H9 (cell line): ENCODE measurements around the gene ABCG4. TPM values are rescaled to one million over a fixed set of nuclear protein-coding genes. Genes with fewer than 3 reads are reported as not detected.
"Not testable (repeated sequence)": the region's sequence is repeated elsewhere in the genome, so short reads cannot be mapped to it uniquely, and the experiment has no call there.

Source experiments
- DNase-seq: peaks from one replicate; pipeline ENCODE4 v3.0.0-alpha.2; 2017
- H2AFZ ChIP-seq: one replicate; pipeline ENCODE4 v1.6.1; 2013; ENCODE audit warnings: mild to moderate bottlenecking, low read length, control low read depth, moderate library complexity
- H2AK5ac ChIP-seq: 2 replicates; pipeline ENCODE4 v1.6.1; 2013; ENCODE audit warnings: low read length, control low read depth, mixed read lengths; ENCODE audit not compliant: insufficient read length
- H2BK120ac ChIP-seq: one replicate; pipeline ENCODE4 v1.6.1; 2013; ENCODE audit warnings: low read depth, mild to moderate bottlenecking, low read length, control low read depth, inconsistent platforms; ENCODE audit not compliant: poor library complexity, severe bottlenecking
- H2BK12ac ChIP-seq: 2 replicates; pipeline ENCODE4 v1.6.1; 2013; ENCODE audit warnings: low read length, control low read depth, mixed read lengths, low read depth; ENCODE audit not compliant: insufficient read length
- H2BK15ac ChIP-seq: 2 replicates; pipeline ENCODE4 v1.6.1; 2013; ENCODE audit warnings: low read depth, low read length, control low read depth
- H2BK20ac ChIP-seq: one replicate; pipeline ENCODE4 v1.6.1; 2013; ENCODE audit warnings: low read depth, mild to moderate bottlenecking, low read length, control low read depth, inconsistent platforms; ENCODE audit not compliant: poor library complexity, severe bottlenecking
- H2BK5ac ChIP-seq: 2 replicates; pipeline ENCODE4 v1.6.1; 2013; ENCODE audit warnings: low read length, control low read depth, mixed read lengths; ENCODE audit not compliant: insufficient read length
- H3K14ac ChIP-seq: 2 replicates; pipeline ENCODE4 v1.6.1; 2013; ENCODE audit warnings: low read length, control low read depth; ENCODE audit not compliant: insufficient read depth
- H3K18ac ChIP-seq: 2 replicates; pipeline ENCODE4 v1.6.1; 2013; ENCODE audit warnings: low read depth, mild to moderate bottlenecking, mixed read lengths, low read length, control low read depth; ENCODE audit not compliant: insufficient read length
- H3K23ac ChIP-seq: 2 replicates; pipeline ENCODE4 v1.6.1; 2013; ENCODE audit warnings: low read length, control low read depth, mixed read lengths, low read depth; ENCODE audit not compliant: insufficient read length
- H3K23me2 ChIP-seq: 2 replicates; pipeline ENCODE4 v1.6.1; 2013; ENCODE audit warnings: low read depth, mild to moderate bottlenecking, mixed read lengths, low read length, control low read depth; ENCODE audit not compliant: insufficient read length, poor library complexity, severe bottlenecking
- H3K27ac ChIP-seq: 2 replicates; pipeline ENCODE4 v1.5.1; 2013; ENCODE audit warnings: low read length, control low read depth, mixed read lengths, low read depth; ENCODE audit not compliant: insufficient read length
- H3K27me3 ChIP-seq: 2 replicates; pipeline ENCODE4 v1.6.1; 2013; ENCODE audit warnings: low read length, control low read depth, inconsistent platforms; ENCODE audit not compliant: insufficient read depth
- H3K4ac ChIP-seq: 2 replicates; pipeline ENCODE4 v1.6.1; 2013; ENCODE audit warnings: low read depth, mild to moderate bottlenecking, control low read depth, inconsistent platforms, low read length, moderate library complexity
- H3K4me1 ChIP-seq: 2 replicates; pipeline ENCODE4 v1.6.1; 2013; ENCODE audit warnings: low read length, control low read depth, inconsistent platforms; ENCODE audit not compliant: insufficient read depth
- H3K4me2 ChIP-seq: 2 replicates; pipeline ENCODE4 v1.6.1; 2013; ENCODE audit warnings: low read length, control low read depth, mixed read lengths; ENCODE audit not compliant: insufficient read length, insufficient read depth
- H3K56ac ChIP-seq: 2 replicates; pipeline ENCODE4 v1.6.1; 2013; ENCODE audit warnings: low read depth, mild to moderate bottlenecking, mixed read lengths, low read length, control low read depth; ENCODE audit not compliant: insufficient read length
- H3K79me1 ChIP-seq: 2 replicates; pipeline ENCODE4 v1.6.1; 2013; ENCODE audit warnings: low read depth, mild to moderate bottlenecking, moderate library complexity, low read length, control low read depth, inconsistent platforms; ENCODE audit not compliant: insufficient read depth, poor library complexity, severe bottlenecking
- H3K79me2 ChIP-seq: 2 replicates; pipeline ENCODE4 v1.6.1; 2013; ENCODE audit warnings: low read length, control low read depth, inconsistent platforms; ENCODE audit not compliant: insufficient read depth
- H3K9ac ChIP-seq: 2 replicates; pipeline ENCODE4 v1.6.1; 2013; ENCODE audit warnings: low read length, control low read depth, mixed read lengths; ENCODE audit not compliant: insufficient read length; ENCODE audit errors: extremely low read depth
- H3K9me3 ChIP-seq: one replicate; pipeline ENCODE4 v1.6.1; 2013; ENCODE audit warnings: low read depth, low read length, inconsistent platforms; ENCODE audit not compliant: control insufficient read depth
- H3T11ph ChIP-seq: one replicate; pipeline ENCODE4 v1.6.1; 2013; ENCODE audit warnings: mild to moderate bottlenecking, low read length, control low read depth, inconsistent platforms
- H4K20me1 ChIP-seq: one replicate; pipeline ENCODE4 v1.6.1; 2013; ENCODE audit not compliant: control insufficient read depth, insufficient read length, insufficient read depth
- H4K5ac ChIP-seq: 2 replicates; pipeline ENCODE4 v1.6.1; 2013; ENCODE audit warnings: low read depth, mild to moderate bottlenecking, mixed read lengths, low read length, control low read depth; ENCODE audit not compliant: insufficient read length
- H4K8ac ChIP-seq: replicated peaks from 2 replicates; pipeline ENCODE4 v1.6.1; 2013; ENCODE audit warnings: low read length, control low read depth, mixed read lengths, low read depth; ENCODE audit not compliant: insufficient read length
- H4K91ac ChIP-seq: 2 replicates; pipeline ENCODE4 v1.6.1; 2013; ENCODE audit warnings: low read depth, mild to moderate bottlenecking, moderate library complexity, mixed read lengths, low read length, control low read depth; ENCODE audit not compliant: insufficient read length
- H3K27ac Mint-ChIP-seq, 3 experiments: 2 replicates in 2 of 3; 3 replicates in 1 of 3; pipeline ENCODE4 v1.8.0; 2020 to 2021; ENCODE audit warnings: mixed read lengths in 3 of 3, mild to moderate bottlenecking in 1 of 3, moderate library complexity in 1 of 3
- H3K27me3 Mint-ChIP-seq: 2 replicates; pipeline ENCODE4 v1.8.0; 2021; ENCODE audit warnings: low read depth, mild to moderate bottlenecking, moderate library complexity, mixed read lengths
- H3K36me3 Mint-ChIP-seq, 3 experiments: 2 replicates in 2 of 3; 3 replicates in 1 of 3; pipeline ENCODE4 v1.8.0; 2020 to 2021; ENCODE audit warnings: low read depth in 3 of 3, mixed read lengths in 3 of 3; ENCODE audit not compliant: insufficient read depth in 1 of 3
- H3K4me1 Mint-ChIP-seq, 2 experiments: 2 replicates each; pipeline ENCODE4 v1.8.0; 2020; ENCODE audit warnings: mixed read lengths in 2 of 2
- H3K4me3 Mint-ChIP-seq, 2 experiments: 2 replicates in 1 of 2; 3 replicates in 1 of 2; pipeline ENCODE4 v1.8.0; 2020 to 2021; ENCODE audit warnings: mild to moderate bottlenecking in 2 of 2, mixed read lengths in 2 of 2, moderate library complexity in 1 of 2
- H3K9me3 Mint-ChIP-seq, 2 experiments: 2 replicates in 1 of 2; 3 replicates in 1 of 2; pipeline ENCODE4 v1.8.0; 2020; ENCODE audit warnings: mild to moderate bottlenecking in 2 of 2, mixed read lengths in 2 of 2, moderate library complexity in 1 of 2
- CTCF ChIP-seq: fragments of 200-600 bp; sonication (generic); conservative IDR thresholded peaks from 3 replicates; pipeline ENCODE4 v1.8.0; 2021; ENCODE audit warnings: antibody characterized with exemption, mild to moderate bottlenecking
- WGBS: extraction: QIAGEN DNeasy Blood & Tissue Kit; methylation state at CpG from one replicate; pipeline ENCODE4 v1.1.7; 2013; ENCODE audit warnings: missing lambda C conversion rate, low lambda C conversion rate, mixed read lengths; ENCODE audit not compliant: insufficient read length; ENCODE audit errors: extremely low coverage; 5-methylcytosine and 5-hydroxymethylcytosine counted together
- total RNA-seq: library from RNA; stranded (reverse); gene quantifications from 2 replicates; pipeline ENCODE4 v1.2.1, GENCODE V29; 2021

The ABCG4 gene
- total RNA-seq, 1 experiment from 2014 or later, result 1.2 TPM

GRCh38 chr11:119166368-119167076 is 17.7 kb downstream of the ABCG4 start:
- no peak overlapping the region for H3K4me2 ChIP-seq
- H4K5ac ChIP-seq, result no peak overlapping the region
- H3K4ac ChIP-seq, result no peak overlapping the region
- no peaks in the 10 kb centered on the region for H3K79me1 ChIP-seq
- H3K23ac ChIP-seq, result no peak overlapping the region
- H4K8ac ChIP-seq, result no peak overlapping the region
- H3K9ac ChIP-seq, result no peak overlapping the region
- H2AK5ac ChIP-seq, result no peak overlapping the region
- no peak overlapping the region for H2BK120ac ChIP-seq
- no peak overlapping the region for H2AFZ ChIP-seq
- no peak overlapping the region for H4K91ac ChIP-seq
- H3K23me2 ChIP-seq, result peaks cover 2% of the 10 kb centered on the region
- H3T11ph ChIP-seq, result no peak overlapping the region
- H2BK15ac ChIP-seq, result no peak overlapping the region
- peaks cover 21 to 29% of the 10 kb centered on the region in 2 experiments for H3K4me1 Mint-ChIP-seq
- H3K18ac ChIP-seq, result no peak overlapping the region
- H3K14ac ChIP-seq, result no peak overlapping the region
- no peak overlapping the region for H2BK12ac ChIP-seq
- peak overlapping the region in 1 of 2 experiments; percentile 26; a peak in 1 of 5 replicates for H3K4me3 Mint-ChIP-seq
- no peaks in the 10 kb centered on the region for H4K20me1 ChIP-seq
- peaks cover 0 to 3% of the 10 kb centered on the region in 2 experiments; a peak in 1 of 5 replicates for H3K9me3 Mint-ChIP-seq
- no peaks in the 10 kb centered on the region for H3K36me3 Mint-ChIP-seq
- no peak overlapping the region for H3K27ac ChIP-seq
- no peaks in the 10 kb centered on the region for H3K9me3 ChIP-seq
- WGBS, result no CpG with 5 or more reads among the region's 8 CpGs
- H3K4me1 ChIP-seq, result peaks cover 3% of the 10 kb centered on the region; the same call in 1 of the 2 replicates
- H3K27ac Mint-ChIP-seq, result peak overlapping the region in 1 of 3 experiments; percentile 87; a peak in 3 of 7 replicates
- H3K79me2 ChIP-seq, result no peaks in the 10 kb centered on the region
- H2BK20ac ChIP-seq, result no peak overlapping the region
- H2BK5ac ChIP-seq, result no peak overlapping the region
- H3K27me3 Mint-ChIP-seq, result peaks cover 2% of the 10 kb centered on the region
- no peak for DNase-seq
- no peak overlapping the region for H3K56ac ChIP-seq
- TF ChIP-seq CTCF, result no peak
- no peaks in the 10 kb centered on the region for H3K27me3 ChIP-seq

DNA sequence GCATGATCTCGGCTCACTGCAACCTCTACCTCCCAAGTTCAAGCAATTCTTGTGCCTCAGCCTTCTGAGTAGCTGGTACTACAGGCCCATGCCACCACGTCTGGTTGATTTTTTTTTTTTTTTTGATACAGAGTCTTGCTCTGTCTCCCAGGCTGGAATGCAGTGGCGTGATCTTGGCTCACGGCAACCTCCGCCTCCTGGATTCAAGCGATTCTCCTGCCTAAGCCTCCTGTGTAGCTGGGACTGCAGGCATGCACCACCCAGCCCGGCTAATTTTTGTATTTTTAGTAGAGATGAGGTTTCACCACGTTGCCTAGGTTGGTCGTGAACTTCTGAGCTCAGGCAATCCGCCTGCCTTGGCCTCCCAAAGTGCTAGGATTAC is 18.2 kb downstream of the ABCG4 start:
- H3K56ac ChIP-seq, DNase-seq, H3K23ac ChIP-seq, H2AFZ ChIP-seq, H3K4me3 Mint-ChIP-seq, H3K9me3 Mint-ChIP-seq, H3K4me2 ChIP-seq, H3K9ac ChIP-seq, H2BK120ac ChIP-seq, H2BK5ac ChIP-seq, H2AK5ac ChIP-seq, H4K20me1 ChIP-seq, H3T11ph ChIP-seq, H3K14ac ChIP-seq, H4K91ac ChIP-seq, H2BK15ac ChIP-seq, H4K8ac ChIP-seq, H3K36me3 Mint-ChIP-seq, H4K5ac ChIP-seq, H3K4me1 ChIP-seq, H2BK20ac ChIP-seq, H3K23me2 ChIP-seq, H2BK12ac ChIP-seq, H3K4ac ChIP-seq, H3K27ac ChIP-seq, H3K79me2 ChIP-seq, H3K18ac ChIP-seq, H3K27me3 ChIP-seq, H3K27me3 Mint-ChIP-seq, H3K9me3 ChIP-seq, H3K79me1 ChIP-seq: not testable (repeated sequence)
- Mint-ChIP-seq H3K27ac (0 out of 7 replicates have a peak overlapping the region, but pooled peaks of 1 of the 3 experiments have one; percentile 87), H3K4me1 (peaks cover 21 to 29% of the 10 kb centered on the region in 2 experiments)
- no CpG with 5 or more reads among the region's 10 CpGs for WGBS
